Measurements from ENCODE around the gene ARFRP1. TPM values are rescaled to one million over a fixed set of nuclear protein-coding genes. Genes with fewer than 3 reads are reported as not detected.

Gene ARFRP1
- total and polyA plus RNA-seq, 2 of the 13 experiments (the other 11 are each of a cell fraction or from before 2014, with no cell fraction given): 32.0 to 51.1 TPM

DNA sequence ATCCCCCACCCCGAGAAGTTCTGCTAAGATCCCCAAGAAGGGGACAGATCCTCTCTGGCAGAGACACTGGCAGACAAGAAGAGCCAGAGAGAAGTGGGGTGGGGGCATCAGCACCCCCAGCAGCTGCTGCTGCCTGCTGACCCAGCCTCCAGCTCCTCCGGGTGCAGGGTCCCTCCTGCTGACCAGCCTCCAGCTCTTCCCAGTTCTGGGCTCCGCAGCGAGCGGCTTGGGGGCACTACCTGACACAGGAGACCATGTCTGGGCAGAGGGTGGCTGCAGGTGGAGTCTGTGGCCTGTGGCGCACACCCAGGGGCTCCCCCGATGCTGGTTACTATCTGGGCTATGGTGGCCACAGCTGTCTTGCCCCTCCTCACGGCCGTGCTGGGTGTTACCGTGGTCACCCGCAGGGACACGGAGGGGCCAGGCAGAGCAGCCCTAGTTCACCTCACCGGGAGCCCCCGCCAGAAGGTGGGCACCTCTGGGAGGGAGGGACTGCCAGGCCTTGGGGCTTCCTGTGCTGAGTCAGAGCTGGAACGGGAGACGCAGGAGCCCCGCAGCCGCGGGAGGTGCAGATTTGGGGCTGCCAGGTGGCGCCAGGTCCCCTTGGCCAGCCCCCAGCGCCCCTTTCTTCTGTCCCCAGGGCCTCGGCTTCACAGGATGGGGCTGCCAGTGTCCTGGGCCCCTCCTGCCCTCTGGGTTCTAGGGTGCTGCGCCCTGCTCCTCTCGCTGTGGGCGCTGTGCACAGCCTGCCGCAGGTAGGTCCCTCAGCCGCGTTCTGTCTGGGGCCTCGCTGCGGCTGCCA is 29.3 kb upstream of the ARFRP1 start (continued):
- TF ChIP-seq, protein P1, sequence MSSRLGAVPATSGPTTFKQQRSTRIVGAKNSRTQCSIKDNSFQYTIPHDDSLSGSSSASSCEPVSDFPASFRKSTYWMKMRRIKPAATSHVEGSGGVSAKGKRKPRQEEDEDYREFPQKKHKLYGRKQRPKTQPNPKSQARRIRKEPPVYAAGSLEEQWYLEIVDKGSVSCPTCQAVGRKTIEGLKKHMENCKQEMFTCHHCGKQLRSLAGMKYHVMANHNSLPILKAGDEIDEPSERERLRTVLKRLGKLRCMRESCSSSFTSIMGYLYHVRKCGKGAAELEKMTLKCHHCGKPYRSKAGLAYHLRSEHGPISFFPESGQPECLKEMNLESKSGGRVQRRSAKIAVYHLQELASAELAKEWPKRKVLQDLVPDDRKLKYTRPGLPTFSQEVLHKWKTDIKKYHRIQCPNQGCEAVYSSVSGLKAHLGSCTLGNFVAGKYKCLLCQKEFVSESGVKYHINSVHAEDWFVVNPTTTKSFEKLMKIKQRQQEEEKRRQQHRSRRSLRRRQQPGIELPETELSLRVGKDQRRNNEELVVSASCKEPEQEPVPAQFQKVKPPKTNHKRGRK (CRISPR knock-in tag; IDR thresholded peaks at IDR 0.05): no peak
- TF ChIP-seq TOPORS (CRISPR knock-in tag; IDR thresholded peaks at IDR 0.05) (no peak; the same call in 1 of the 2 replicates), ELF1 (CRISPR knock-in tag; IDR thresholded peaks at IDR 0.05) (peak; percentile 21), MTF2 (CRISPR knock-in tag; IDR thresholded peaks at IDR 0.05; ENCODE audit: borderline replicate concordance) (no peak), ZNF792 (CRISPR knock-in tag; IDR thresholded peaks at IDR 0.05) (peak; percentile 52; the same call in 1 of the 2 replicates), ISL2 (CRISPR knock-in tag; IDR thresholded peaks at IDR 0.05) (no peak; the same call in 1 of the 2 replicates), ZNF615 (CRISPR knock-in tag; IDR thresholded peaks at IDR 0.05; ENCODE audit: borderline replicate concordance) (no peak), KLF16 (CRISPR knock-in tag; IDR thresholded peaks at IDR 0.05) (no peak; a peak in 1 of 4 replicates), PLRG1 (conservative IDR thresholded peaks at IDR 0.05) (no peak), FLYWCH1 (CRISPR knock-in tag; IDR thresholded peaks at IDR 0.05) (no peak), SATB2 (CRISPR knock-in tag; IDR thresholded peaks at IDR 0.05) (no peak; the same call in 1 of the 2 replicates)
- TF ChIP-seq, protein P2, sequence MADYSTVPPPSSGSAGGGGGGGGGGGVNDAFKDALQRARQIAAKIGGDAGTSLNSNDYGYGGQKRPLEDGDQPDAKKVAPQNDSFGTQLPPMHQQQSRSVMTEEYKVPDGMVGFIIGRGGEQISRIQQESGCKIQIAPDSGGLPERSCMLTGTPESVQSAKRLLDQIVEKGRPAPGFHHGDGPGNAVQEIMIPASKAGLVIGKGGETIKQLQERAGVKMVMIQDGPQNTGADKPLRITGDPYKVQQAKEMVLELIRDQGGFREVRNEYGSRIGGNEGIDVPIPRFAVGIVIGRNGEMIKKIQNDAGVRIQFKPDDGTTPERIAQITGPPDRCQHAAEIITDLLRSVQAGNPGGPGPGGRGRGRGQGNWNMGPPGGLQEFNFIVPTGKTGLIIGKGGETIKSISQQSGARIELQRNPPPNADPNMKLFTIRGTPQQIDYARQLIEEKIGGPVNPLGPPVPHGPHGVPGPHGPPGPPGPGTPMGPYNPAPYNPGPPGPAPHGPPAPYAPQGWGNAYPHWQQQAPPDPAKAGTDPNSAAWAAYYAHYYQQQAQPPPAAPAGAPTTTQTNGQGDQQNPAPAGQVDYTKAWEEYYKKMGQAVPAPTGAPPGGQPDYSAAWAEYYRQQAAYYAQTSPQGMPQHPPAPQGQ (CRISPR knock-in tag; IDR thresholded peaks at IDR 0.05; ENCODE audit: borderline replicate concordance): peak; percentile 87; the same call in 1 of the 2 replicates
- TF ChIP-seq, protein P3, sequence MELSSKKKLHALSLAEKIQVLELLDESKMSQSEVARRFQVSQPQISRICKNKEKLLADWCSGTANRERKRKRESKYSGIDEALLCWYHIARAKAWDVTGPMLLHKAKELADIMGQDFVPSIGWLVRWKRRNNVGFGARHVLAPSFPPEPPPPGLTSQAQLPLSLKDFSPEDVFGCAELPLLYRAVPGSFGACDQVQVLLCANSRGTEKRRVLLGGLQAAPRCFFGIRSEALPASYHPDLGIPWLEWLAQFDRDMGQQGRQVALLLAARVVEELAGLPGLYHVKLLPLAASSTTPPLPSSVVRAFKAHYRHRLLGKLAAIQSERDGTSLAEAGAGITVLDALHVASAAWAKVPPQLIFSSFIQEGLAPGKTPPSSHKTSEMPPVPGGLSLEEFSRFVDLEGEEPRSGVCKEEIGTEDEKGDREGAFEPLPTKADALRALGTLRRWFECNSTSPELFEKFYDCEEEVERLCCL (CRISPR knock-in tag; IDR thresholded peaks at IDR 0.05; ENCODE audit: borderline replicate concordance): no peak
- TF ChIP-seq, protein P4, sequence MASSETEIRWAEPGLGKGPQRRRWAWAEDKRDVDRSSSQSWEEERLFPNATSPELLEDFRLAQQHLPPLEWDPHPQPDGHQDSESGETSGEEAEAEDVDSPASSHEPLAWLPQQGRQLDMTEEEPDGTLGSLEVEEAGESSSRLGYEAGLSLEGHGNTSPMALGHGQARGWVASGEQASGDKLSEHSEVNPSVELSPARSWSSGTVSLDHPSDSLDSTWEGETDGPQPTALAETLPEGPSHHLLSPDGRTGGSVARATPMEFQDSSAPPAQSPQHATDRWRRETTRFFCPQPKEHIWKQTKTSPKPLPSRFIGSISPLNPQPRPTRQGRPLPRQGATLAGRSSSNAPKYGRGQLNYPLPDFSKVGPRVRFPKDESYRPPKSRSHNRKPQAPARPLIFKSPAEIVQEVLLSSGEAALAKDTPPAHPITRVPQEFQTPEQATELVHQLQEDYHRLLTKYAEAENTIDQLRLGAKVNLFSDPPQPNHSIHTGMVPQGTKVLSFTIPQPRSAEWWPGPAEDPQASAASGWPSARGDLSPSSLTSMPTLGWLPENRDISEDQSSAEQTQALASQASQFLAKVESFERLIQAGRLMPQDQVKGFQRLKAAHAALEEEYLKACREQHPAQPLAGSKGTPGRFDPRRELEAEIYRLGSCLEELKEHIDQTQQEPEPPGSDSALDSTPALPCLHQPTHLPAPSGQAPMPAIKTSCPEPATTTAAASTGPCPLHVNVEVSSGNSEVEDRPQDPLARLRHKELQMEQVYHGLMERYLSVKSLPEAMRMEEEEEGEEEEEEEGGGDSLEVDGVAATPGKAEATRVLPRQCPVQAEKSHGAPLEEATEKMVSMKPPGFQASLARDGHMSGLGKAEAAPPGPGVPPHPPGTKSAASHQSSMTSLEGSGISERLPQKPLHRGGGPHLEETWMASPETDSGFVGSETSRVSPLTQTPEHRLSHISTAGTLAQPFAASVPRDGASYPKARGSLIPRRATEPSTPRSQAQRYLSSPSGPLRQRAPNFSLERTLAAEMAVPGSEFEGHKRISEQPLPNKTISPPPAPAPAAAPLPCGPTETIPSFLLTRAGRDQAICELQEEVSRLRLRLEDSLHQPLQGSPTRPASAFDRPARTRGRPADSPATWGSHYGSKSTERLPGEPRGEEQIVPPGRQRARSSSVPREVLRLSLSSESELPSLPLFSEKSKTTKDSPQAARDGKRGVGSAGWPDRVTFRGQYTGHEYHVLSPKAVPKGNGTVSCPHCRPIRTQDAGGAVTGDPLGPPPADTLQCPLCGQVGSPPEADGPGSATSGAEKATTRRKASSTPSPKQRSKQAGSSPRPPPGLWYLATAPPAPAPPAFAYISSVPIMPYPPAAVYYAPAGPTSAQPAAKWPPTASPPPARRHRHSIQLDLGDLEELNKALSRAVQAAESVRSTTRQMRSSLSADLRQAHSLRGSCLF (CRISPR knock-in tag; IDR thresholded peaks at IDR 0.05; ENCODE audit: borderline replicate concordance): no peak
- TF ChIP-seq, protein P5, sequence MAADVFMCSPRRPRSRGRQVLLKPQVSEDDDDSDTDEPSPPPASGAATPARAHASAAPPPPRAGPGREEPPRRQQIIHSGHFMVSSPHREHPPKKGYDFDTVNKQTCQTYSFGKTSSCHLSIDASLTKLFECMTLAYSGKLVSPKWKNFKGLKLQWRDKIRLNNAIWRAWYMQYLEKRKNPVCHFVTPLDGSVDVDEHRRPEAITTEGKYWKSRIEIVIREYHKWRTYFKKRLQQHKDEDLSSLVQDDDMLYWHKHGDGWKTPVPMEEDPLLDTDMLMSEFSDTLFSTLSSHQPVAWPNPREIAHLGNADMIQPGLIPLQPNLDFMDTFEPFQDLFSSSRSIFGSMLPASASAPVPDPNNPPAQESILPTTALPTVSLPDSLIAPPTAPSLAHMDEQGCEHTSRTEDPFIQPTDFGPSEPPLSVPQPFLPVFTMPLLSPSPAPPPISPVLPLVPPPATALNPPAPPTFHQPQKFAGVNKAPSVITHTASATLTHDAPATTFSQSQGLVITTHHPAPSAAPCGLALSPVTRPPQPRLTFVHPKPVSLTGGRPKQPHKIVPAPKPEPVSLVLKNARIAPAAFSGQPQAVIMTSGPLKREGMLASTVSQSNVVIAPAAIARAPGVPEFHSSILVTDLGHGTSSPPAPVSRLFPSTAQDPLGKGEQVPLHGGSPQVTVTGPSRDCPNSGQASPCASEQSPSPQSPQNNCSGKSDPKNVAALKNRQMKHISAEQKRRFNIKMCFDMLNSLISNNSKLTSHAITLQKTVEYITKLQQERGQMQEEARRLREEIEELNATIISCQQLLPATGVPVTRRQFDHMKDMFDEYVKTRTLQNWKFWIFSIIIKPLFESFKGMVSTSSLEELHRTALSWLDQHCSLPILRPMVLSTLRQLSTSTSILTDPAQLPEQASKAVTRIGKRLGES (CRISPR knock-in tag; IDR thresholded peaks at IDR 0.05; ENCODE audit: borderline replicate concordance): no peak
